Measurements from ENCODE around the gene NSG1. TPM values are rescaled to one million over a fixed set of nuclear protein-coding genes. Genes with fewer than 3 reads are reported as not detected.
"Not testable (repeated sequence)": the region's sequence is repeated elsewhere in the genome, so short reads cannot be mapped to it uniquely, and the experiment has no call there.

Gene NSG1
- total RNA-seq, 1 donor from 2014 or later: not detected

DNA sequence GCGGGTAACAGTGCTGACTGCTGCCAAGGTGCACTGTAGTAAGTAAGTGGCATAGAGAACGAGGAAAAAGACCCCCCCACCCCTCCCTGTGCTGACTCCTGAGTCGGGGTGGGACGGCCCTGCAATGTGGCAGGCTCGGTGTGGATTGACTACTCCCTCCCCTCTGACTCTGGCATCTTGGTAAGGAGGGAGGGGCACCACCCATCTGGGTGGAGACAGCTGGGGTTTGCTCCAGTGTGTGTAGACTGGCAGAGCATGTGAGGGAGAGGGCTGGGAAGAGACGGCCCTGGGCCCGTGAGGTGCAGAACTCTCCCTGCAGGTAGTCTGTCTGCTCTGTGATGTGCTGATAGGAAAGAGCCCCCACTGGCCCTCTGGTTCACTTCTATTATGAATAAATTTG lies 31.0 kb downstream of the NSG1 start:
- no peak for DNase-seq

DNA sequence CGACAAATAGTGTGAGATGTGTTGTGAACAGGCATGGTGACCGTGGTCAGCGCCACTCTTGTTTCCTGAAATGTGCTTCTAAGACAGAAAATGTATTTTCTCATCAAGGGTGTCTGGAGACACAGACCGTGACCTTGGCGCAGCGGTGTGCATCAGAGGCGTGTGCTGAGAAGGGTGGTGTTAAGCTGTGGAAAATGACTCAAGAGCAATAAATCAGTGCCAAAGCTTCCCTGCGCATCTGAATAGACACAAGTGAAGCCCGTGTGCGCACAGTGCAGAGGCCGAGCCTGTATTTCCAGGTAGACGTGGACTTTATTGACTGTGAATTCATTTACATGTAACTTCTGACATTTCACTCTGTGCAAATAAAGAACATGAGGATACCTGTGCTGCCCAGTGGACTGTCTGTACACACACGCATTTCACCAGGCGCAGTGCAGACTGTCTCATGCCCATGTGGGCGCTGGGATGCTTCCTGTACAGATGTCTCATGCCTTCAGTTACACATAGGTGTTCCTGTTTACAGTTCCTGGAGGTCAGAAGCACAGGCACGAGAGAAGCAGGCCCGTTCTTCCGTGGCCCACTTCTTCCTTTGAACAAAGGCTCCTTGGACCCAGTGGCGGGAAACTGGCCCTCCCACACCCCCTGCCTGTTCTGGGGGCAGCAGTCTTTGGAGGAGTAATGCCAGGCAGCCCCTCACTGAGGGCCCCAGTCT lies 31.9 kb downstream of the NSG1 start:
- DNase-seq: peak; percentile 47

DNA sequence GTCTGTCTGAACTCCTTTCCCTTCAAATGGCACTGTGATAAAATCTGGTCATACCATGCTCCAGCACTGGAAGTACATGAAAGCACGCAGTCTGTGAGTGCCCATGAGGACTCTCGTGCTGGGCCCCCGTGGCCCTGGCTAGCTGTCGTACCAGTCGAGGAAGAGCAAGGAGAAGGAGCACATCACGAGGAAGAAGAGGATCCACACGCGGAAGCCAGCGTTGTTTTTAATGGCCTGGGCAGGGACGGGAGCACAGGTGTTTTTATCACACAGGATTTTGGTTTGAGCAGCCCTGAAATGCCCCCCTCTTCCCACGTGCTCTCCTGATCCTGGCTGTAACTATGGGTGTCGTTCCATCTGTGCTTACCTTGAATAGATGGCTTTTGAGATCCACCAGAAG lies 33.0 kb downstream of the NSG1 start:
- DNase-seq: no peak

DNA sequence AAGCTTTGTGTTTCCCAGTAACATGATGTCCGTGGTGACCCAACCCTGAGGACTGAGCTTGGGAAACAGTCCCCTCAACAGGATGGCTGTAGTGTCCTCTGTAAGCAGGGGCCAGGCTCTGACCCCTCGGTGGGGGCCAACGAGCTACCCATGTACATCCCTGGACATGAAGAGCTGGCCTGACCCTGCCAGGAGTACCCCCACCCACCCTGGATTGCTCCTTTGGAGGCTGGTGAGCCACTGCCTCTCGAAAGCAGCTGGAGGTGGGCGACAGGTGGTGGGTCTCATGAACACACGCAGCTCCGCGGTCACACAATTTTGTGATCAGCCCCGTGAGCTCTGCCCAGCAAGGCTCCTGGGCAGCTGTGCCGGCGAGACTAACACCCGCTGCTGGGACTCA lies 33.5 kb downstream of the NSG1 start:
- DNase-seq: no peak

DNA sequence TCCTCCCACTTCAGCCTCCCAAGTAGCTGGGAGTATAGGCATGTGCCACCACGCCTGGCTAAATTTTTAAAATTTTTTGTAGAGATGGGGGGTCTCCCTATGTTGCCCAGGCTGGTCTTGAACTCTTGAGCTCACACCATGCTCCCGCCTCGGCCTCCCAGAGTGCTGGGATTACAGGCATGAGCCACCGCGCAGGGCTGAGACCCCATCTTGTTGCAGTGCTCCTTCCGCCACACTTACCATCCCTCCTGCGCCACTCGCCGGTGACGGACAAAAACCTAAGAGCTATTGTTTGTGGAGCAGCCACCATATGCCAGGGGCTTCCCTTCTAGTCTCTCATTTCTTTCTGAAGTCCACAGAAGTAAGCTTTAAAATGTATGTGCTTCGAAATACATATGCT lies 34.5 kb downstream of the NSG1 start:
- DNase-seq: no peak

DNA sequence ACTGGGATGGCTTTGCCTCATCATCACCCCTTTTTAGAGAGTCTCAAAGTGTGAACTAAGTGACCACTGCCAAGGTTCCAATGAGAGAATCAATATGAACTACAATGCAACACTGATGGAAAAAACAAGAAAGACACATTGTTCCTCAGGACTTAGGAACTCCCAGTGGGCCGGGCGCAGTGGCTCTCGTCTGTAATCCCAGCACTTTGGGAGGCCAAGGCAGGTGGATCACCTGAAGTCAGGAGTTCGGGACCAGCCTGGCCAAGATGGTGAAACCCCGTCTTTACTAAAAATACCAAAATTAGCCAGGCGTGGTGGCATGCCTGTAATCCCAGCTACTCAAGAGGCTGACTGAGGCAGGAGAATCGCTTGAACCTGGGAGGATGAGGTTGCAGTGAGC lies 35.2 kb downstream of the NSG1 start:
- DNase-seq: not testable (repeated sequence)

DNA sequence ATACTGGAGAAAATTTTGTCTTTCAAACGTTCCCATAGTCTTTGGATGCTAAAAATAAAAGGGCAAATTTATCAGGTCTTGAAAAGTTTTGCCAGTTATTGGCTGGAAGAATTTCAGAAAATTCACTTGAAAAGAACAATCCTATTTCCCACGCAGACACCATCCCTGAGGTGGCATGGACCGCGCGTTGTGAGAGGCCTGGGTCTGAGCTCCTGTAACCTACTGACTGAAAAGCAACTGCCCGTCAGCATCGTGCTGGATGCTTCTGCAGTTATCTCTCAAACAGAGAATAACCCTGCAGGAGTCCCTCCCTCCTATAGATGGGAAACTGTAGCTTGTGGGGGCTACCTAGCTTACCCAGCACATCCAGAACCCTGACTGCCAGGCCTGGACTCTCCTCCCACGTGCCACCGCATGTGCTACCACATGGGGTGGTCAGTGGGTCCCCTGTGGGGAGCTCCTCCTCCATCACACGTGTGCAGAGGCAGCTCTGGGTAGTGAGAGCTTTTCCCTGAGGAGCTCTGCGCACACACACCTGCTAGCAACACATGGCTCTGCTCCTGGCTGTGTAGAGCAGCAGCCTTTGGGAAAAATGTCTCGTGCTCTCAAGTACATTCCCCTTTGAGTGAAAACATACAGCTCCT lies 36.1 kb downstream of the NSG1 start:
- DNase-seq: no peak

DNA sequence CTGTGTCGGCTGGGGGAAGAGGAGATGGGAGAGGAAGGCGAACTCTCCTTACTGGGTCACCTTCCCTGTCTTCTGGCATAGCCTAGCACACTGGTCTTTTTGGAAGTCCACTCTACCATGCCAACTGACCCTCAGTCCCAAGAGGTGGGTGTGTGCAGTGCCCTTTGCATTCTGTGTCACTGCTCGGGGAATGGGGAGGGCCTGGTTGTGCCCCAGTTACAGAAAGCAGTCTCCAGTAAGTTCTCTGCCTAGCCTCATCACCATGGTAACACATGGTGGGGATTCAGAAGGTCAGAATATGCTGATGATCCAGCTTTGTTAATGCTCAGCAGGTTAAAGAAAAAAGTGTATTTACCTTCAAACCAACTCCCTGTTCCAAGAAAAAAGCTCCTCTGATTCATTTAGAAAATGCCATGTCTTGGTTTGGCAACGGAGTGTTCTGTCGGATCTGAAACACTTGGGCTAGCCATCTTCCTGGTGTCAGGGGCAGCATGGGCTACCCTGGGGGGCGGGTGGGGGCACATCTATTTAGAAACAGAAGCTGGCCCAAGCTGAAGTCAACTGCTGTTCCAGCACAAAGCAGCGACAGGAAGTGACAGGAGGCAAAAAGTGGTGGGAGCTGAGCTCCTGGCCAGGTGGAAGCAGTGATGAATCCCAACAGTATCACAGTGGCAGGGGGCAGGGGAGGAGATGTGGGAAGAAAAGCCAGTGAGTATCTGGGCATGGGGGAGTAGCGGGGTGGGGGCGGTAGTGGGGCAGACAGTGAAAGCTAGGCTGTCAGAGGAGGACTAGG lies 37.0 kb downstream of the NSG1 start:
- DNase-seq: no peak

DNA sequence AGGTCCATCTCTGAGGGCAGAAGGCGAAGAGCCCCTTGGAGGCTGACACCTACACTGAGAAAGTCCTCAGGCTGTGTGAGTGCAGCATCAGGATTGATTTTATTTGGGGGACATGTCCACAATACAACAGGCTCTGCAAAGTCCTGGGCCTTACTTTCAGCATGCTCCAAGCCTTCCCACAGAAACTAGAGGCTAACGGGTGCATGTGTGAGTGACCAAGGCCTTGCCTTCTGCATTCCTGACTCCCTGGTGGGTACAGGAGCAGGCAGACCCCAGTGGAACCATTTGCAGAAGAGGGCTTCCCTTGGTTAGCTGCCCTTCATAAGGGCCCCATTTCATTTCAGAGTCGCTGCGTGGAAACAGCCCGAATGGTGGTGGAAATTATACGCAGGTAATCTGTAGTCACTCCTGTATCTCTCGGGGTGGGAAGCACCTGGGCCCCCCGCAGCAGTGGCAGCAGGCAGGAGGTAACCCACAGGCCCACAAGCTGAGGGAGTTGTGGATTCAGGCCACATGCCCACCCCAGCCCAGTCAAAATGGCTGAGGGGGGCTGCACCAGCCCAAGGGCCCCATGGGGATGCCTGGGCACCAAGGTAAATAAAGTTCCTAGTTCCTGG lies 37.7 kb downstream of the NSG1 start:
- no peak for DNase-seq

DNA sequence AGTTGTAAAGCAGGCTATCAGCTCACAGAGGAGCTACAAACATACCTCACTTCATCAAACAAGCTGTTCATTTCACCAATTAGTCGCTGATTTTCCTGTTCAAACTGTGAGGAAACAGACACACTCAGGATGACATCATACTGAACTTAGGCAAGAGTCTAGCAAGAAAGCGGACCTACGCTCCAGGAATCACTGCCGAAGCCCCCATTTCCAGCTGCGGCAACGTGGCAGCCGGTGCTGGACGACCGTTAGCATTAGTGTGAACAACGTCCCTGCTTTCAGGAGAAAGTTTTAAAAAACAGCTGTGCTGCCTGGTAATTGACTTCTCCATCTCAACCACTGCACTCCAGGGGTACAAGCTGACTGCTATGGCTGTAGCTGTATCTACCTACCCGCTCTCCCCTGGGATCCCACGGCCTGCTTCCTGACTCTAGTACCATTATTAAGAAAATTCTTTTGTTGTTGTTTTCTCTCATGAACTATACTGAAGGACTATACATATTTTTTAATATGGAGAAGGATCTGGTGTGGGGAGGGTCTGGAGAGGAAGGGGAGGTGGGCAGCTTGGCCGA lies 38.3 kb downstream of the NSG1 start:
- no peak for DNase-seq

DNA sequence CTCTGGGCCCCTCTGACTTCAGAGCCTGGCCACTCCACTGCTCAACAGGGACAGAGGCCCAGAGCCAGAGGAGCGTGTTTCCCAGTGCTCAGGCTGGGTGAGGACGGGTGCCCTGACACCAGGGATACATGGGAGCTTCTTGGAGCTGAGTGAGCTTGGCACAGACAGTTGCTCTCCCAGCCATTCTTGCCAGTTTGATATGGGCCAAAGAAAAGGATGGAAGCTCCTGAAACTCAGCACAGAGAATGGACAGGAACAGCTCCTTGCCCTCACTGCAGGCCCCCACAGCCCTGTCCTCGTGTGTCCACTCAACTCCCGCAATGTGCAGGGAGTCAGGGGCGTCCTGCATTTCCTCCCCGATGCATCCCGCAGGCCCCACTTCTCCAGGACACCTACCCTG lies 38.8 kb downstream of the NSG1 start:
- DNase-seq: no peak

DNA sequence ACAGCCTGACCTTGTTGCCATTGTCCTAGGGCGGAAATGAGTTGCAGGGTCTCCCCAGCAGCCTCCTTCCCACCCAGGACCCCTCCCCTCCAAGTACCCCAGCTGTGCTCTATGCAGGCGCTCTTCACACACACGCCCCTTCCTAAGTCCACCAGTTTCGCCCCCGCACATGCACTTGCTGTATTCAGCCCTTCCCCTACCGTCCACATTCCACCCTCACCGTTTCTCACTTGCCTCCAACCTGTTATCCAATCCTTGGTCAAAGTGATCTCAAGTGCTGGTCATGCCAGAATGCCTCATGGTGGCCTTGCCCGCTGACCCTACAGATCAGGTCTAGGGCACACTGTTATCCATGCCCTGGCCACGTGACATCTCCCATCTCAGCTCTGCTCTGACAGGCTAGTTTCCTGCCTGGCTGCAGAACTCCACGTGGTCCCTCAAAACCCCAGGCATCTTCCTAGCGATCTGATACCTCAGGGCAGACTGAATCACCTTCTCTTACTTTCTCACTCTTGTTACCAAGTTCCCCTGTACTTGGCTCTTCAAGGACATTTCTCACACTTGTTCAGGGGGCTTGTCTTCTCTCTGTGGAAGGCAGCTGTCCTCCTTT lies 39.7 kb downstream of the NSG1 start:
- DNase-seq: no peak

DNA sequence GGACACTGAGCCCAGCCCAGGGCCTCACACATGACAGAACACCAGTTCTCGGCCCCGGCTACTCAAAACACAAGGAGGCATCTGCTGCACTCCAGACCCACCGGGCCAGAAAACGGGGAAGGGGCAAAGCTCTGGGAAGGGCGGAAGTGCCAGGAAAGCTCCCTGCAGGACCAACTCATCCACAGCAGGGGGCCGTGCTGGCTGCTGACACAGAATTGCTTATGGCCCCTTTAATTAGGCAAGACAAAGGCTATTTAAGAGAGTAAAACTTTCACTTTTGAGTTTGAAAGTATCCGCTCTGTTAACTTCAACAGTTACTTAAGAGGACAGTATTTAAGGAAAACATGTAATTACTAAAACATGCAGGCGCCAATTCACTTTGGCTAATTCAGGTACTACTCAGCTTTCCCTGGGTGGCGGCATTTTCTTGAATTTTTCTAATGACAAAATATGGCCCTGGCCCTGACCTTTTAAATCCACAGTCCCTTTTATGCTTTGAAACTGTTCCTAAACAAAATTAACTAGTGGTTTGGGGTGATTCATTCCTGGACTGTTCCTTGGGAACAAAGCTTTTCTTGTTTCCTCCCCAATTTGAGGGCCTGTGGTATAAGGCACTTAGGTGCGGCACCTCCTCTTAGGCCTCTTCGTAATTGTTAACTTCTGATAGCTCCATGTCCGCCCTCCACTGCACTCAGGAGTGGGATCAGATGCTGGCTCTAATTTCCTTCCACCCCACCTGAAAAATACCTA lies 40.4 kb downstream of the NSG1 start:
- no peak for DNase-seq

DNA sequence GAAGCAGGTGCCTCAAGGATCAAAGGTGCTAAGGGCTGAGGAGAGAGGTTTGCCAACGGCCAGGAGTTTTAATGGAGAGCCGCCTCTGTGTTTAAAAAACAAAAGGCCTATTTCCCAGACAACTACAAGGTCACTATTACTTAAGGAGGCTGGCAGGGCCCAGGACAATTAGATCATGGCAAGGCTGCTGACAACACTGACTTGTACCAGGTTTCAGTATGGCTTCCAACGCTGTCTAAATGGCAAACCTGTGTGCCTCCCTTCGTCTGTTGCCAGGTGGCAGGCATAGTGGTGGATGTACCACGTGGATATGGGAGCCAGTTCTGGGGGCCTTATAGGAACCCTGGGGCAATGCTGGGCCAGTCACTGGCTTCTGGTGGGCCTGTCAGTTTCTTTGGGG lies 41.0 kb downstream of the NSG1 start:
- DNase-seq: no peak

DNA sequence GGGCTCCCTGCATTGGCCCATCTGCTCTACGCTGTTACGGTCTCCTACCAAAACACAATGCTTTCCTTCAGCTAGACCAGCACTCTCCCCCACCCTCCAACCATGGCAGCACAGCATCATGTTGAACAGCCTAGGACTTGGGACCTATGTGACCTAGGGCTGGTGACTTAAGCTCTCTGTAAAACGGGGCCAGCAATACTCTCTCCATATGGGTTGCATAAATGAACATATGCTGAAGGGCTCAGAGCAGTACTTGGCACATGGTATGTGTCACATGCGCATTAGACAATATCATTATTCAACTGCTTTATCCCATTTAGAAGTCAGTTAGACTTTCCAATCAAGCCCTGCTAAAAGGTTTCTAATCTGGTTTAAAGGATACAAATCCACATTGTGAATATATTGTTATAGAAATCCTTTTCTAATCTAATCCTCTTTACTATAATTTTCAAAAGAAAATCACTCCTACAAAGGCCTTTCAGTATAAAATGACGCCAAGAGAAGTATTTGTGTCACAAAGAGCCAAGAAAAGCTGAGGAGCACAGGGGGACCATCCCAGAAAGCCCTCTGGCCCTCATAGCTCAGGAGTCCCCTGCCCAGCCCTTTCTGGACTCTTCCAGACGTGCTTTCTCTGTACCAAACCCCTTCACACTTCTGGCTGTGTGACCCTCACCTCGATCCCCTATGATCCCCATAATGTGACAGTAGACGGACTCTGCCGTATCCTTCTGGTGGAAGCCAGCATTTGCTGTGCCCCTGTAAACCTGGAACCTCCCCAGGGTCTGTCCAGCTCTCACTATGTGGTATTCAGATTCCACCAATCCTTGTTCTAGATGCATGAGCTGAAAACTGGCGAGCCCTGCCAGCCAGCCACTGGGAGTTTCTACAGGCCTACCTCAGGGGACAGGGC lies 42.3 kb downstream of the NSG1 start:
- DNase-seq: no peak

DNA sequence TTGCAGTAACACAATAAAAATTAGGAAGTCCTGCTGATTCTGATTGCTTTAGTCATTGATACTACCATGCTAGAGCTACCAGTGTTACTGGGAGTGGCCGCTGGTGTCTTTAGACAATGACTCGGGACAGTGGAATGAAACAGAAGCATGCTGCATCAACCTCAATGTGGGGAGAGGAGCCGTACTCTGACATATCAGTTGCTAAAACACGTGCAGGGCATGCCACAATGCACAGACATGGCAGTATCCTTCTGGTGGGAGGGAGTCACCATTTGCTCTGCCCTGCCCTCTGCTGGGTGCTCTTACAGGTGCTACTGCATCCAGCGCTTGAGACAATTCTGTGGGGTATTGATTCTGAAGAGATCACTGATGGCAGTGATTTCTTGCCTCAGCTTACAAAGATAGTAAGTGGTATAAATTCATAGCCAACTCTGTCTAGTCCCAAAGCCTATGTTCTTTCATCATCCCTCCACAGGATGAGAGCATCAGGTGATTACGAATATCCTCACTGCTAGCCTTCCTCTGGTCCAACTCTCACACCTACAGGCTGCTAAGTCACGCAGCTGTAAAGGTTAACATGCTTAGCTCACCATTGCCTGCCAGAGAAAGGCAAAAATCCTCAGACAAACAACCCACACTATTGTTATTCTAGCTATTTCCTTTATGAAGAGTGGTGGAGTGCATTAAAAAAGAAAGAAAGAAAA lies 43.7 kb downstream of the NSG1 start:
- peak; percentile 73 for DNase-seq

DNA sequence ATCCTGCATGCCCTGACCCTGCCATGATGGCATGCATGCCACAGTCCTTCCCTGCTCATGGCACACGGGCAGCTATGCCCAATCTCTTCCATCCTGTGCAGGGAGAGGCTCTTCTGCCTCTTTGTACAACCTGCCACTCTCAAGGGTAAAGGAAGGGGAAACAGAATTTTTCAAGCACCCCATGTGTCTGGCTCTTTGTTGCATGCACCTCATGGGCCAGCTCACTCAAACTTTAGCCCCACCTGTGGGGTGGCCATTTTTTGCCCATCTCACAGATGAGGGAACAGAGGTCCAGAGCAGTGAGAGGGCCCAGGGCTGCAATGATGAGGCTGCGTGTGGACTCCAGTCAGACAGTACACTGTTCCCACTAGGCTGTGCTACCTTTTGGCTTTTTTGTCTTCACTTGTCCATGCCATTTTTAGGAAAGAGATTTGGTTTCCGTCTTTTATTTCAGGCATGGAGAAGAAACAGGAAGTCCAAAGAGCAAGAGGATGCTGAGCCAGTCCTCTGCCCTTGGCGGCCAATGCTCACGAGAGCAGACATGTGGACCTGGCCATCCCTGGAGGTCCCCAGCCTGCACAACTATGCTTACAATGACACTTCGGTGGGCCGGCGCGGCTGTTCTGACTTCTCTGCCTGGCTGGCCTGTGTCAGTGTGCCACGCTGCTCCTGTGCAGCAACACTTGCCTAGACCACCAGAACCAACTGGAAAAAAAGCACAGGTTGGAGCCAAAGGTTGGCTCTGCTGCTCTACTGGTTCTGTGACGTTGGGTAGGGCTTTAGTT lies 45.6 kb downstream of the NSG1 start:
- DNase-seq: no peak

DNA sequence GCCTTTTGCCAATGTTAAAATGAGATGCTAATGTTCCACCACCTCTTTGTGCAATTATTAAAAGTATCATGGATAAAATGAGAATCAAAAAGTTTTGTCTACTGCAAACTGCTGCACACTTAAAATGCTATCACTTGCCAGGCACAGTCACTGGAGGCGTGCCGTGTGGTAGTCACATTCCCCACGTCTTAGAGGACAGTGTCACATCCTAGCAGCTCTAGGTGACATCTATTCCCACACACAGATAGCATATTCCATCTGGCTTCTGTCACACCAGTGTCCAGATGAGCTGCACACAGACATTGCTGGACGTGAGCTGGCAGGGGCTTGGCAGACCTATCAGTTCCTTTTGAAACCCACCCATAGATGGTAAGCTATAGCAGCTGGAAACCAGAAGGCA lies 47.0 kb downstream of the NSG1 start:
- DNase-seq: no peak

DNA sequence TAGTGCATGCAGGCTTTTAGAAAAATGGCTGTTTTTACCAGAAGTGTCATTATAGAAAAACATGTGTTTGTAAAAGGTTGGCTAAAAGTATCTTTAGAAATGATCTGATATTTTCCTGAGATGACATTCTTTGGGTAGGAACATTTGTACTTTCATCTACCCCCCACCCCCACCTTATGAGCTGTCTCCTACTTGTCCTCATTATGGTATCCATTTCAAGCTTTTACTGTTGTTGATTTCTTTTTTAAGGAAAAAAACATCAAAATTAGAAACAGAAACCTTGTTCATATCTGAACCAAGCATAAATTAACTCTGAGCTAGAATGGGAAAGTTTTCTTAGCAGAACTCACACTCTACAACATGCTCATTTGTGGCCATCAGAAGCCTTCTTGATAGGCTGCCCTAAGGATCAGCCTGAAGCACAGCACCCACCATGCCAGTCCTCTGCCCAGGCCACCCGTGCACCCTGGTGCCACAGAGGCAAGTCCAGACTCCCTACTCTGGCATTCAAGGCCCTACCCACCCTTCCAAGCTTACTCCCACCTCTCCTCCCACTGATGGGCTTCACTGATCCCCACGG lies 49.4 kb downstream of the NSG1 start:
- no peak for DNase-seq
